A549 (cell line): ENCODE results near the gene RBL2.
"Not testable (repeated sequence)": the region's sequence is repeated elsewhere in the genome, so short reads cannot be mapped to it uniquely, and the experiment has no call there.

Source experiments
- CBX2 ChIP-seq: fragments of 200-600 bp; sonication (generic); IDR thresholded peaks from 2 replicates; pipeline ENCODE4 v1.6.1; 2016; ENCODE audit warnings: low read depth, mild to moderate bottlenecking, borderline replicate concordance
- CTCF ChIP-seq: fragments of >200 bp; sonication (Bioruptor Twin); formaldehyde crosslinking; IDR thresholded peaks from 3 replicates; pipeline ENCODE4 v1.5.1; 2016
- KDM1A ChIP-seq: fragments of 200-600 bp; sonication (generic); IDR thresholded peaks from 2 replicates; pipeline ENCODE4 v1.6.1; 2016; ENCODE audit warnings: low read depth, mild to moderate bottlenecking
- MAFK ChIP-seq: fragments of 450-650 bp; IDR thresholded peaks from 2 replicates; pipeline ENCODE4 v1.6.1; 2014; ENCODE audit not compliant: partially characterized antibody
- NFE2L2 ChIP-seq: fragments of 150-350 bp; conservative IDR thresholded peaks from 2 replicates; pipeline ENCODE4 v1.6.1; 2014; ENCODE audit warnings: low read length
- POLR2A ChIP-seq: IDR thresholded peaks from 2 replicates; pipeline ENCODE4 v1.6.1; 2012; ENCODE audit warnings: mild to moderate bottlenecking, low read length
- POLR2AphosphoS2 ChIP-seq: conservative IDR thresholded peaks from 2 replicates; pipeline ENCODE4 v1.6.1; 2012; ENCODE audit warnings: low read length, improper control_type of control experiment, inconsistent platforms
- RAD21 ChIP-seq, 2 experiments: fragments of >200 bp in 1 of 2; sonication (Bioruptor Twin) in 1 of 2; formaldehyde crosslinking in 1 of 2; IDR thresholded peaks in 1 of 2; conservative IDR thresholded peaks in 1 of 2; 2 replicates in 1 of 2; 3 replicates in 1 of 2; pipeline ENCODE4 v1.6.1; 2012 to 2018; ENCODE audit warnings: inconsistent platforms in 1 of 2
- RCOR1 ChIP-seq: fragments of 150-350 bp; IDR thresholded peaks from 2 replicates; pipeline ENCODE4 v1.6.1; 2014; ENCODE audit warnings: antibody characterized with exemption, low read length, low read depth
- REST ChIP-seq: fragments of 200-600 bp; sonication (generic); IDR thresholded peaks from 2 replicates; pipeline ENCODE4 v1.6.1; 2016; ENCODE audit warnings: antibody characterized with exemption, mild to moderate bottlenecking, moderate library complexity
- SMC3 ChIP-seq: fragments of >200 bp; sonication (Bioruptor Twin); formaldehyde crosslinking; IDR thresholded peaks from 3 replicates; pipeline ENCODE4 v1.6.1; 2018; ENCODE audit warnings: inconsistent platforms

GRCh38 chr16:53539759-53540718, 105.8 kb downstream of the RBL2 start:
- not testable (repeated sequence) for TF ChIP-seq POLR2AphosphoS2; NFE2L2; MAFK; CTCF; REST; POLR2A; KDM1A; SMC3; CBX2; RCOR1; RAD21 (conservative IDR thresholded peaks at IDR 0.05 in 1 of 2, IDR thresholded peaks at IDR 0.05 in 1 of 2)
